VCaP (cell line): ENCODE results near the gene TRAPPC6A.
A peak's percentile ranks its signal among the peaks of the same experiment; 100 is the strongest.

ENCODE experiments used
- H3K27ac ChIP-seq: fragments of 450-650 bp; 2 replicates; pipeline ENCODE4 v1.5.1; 2017
- TF ChIP-seq, protein P1 (sequence below): fragments of 450-650 bp; conservative IDR thresholded peaks from 2 replicates; pipeline ENCODE4 v1.5.1; 2017; ENCODE audit warnings: mild to moderate bottlenecking, moderate library complexity

The TRAPPC6A gene

DNA sequence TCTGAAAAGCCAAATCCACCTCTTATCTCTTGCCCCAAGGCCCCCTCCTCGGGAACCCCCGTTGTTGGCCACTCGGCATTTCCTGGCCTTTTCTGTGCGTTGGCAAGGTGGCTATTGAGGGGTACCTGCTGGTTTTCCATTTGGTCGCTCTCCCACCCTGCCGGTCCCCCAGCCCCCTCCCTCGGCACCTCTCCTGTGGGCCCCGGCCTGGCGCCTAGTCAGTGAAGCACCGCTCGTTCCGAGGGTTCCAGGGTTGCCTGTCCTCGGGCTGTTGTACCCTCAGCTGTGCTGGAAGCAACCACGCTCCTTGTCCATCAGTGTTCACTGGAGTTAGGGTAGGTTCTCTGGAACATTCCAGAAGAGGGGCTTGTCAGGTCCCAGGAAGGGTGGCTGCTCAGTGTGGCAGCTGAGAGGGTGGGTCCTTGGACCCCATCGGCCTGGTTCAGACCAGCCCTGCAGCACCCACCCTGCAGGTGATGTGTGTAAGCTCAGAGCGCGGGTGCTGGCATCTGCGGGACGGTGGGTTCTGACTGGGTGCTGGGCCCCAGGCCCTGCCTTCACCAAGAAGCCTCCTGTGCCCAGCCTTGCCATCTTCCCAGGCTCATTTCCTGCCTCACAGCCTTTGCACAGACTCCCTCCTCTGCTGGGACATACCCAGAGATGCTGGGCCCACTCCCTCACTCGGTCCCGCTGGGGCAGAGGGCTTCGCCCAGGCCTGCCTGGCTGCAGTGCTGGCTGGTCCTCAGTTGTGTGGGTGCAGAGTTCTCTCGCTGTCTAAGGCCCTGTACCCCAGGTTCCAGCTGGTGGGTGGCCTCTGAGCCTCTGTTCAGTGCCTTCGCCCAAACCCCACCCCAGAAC, 38.5 kb downstream of the TRAPPC6A start:
- no peak overlapping the region for H3K27ac ChIP-seq
- TF ChIP-seq, protein P1, sequence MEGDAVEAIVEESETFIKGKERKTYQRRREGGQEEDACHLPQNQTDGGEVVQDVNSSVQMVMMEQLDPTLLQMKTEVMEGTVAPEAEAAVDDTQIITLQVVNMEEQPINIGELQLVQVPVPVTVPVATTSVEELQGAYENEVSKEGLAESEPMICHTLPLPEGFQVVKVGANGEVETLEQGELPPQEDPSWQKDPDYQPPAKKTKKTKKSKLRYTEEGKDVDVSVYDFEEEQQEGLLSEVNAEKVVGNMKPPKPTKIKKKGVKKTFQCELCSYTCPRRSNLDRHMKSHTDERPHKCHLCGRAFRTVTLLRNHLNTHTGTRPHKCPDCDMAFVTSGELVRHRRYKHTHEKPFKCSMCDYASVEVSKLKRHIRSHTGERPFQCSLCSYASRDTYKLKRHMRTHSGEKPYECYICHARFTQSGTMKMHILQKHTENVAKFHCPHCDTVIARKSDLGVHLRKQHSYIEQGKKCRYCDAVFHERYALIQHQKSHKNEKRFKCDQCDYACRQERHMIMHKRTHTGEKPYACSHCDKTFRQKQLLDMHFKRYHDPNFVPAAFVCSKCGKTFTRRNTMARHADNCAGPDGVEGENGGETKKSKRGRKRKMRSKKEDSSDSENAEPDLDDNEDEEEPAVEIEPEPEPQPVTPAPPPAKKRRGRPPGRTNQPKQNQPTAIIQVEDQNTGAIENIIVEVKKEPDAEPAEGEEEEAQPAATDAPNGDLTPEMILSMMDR, result no peak

DNA sequence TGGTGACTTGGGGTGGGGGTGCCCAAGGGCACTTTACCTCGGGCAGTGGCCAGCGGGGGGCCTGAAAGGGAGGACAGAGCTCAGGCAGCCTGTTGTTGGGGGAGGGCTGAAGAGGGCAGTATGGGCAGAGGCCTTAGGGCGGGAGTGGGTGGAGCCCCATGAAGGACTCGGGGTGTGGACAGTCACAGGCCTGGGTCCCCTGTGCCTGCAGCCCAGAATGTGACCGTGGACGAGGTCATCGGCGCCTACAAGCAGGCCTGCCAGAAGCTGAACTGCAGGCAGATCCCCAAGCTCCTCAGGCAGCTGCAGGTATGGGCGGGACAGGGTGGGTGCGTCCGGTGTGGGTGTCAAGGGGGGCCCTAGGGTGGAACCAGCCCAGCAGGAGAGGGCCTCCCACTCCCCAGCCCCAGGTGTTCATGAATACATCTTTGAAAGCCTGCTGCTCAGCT, 39.7 kb downstream of the TRAPPC6A start:
- TF ChIP-seq, protein P1, result no peak
- no peak overlapping the region for H3K27ac ChIP-seq

DNA sequence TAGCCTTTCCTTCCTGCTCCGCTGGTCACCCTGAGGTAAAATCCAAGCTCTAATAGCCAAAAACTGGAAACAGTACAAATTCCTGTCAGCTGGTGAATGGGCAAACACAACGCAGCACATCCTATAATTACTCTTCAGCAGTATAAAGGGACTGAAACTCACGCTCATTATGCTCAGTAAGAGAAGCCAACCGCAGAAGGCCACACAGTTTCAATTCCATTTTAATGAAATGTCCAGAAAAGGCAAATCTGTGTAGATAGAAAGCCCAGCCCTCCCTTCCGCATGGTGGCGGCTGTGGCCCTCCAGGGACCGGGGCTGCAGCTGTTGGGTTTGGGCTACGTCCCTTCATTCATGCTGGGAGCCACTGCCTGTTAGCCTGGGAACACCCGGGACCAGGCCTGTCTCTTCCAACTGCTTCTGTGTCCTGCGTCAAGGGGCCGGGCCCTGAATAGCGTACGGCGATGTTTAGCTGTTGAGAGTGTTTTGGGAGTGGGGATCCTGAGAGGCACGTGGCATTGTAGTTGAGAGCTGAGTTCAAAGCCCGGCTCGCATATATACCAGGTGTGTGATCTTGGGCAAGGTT, 40.8 kb downstream of the TRAPPC6A start:
- peak overlapping the region; percentile 15; the same call in 1 of the 2 replicates for H3K27ac ChIP-seq
- TF ChIP-seq, protein P1, result no peak

DNA sequence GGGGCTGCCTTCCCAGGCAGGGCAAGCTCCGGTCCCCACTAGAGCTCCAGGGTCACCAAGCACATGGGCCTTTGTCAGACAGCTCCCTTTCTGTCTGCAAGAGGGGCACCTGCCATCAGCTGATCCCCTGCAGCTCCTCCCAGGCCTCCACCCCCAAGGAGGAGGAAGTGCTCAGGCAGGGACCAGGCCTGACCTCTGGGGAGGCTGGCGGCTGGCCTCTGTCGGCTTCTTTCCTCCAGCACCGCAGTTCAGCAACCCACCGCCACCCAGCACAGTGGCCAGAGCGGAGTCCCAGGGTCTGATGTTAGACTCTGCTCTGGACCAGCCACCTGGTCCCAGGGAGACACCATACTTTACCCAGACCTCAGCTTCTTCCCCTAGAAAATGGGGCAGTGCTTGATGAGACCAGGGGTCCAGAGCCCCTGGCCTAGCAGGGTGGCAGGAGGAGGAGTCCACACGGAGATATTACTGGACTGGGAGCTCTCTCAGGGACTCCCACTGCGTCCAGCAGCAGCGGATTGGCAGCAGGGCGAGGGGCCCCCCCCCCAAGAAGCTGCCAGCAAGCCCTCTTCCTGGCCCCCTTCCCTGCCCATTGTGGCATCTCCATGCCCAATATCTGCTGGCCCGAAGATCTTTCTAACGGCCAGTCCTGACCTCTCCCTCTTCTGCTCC, 41.4 kb downstream of the TRAPPC6A start:
- TF ChIP-seq, protein P1, result no peak

DNA sequence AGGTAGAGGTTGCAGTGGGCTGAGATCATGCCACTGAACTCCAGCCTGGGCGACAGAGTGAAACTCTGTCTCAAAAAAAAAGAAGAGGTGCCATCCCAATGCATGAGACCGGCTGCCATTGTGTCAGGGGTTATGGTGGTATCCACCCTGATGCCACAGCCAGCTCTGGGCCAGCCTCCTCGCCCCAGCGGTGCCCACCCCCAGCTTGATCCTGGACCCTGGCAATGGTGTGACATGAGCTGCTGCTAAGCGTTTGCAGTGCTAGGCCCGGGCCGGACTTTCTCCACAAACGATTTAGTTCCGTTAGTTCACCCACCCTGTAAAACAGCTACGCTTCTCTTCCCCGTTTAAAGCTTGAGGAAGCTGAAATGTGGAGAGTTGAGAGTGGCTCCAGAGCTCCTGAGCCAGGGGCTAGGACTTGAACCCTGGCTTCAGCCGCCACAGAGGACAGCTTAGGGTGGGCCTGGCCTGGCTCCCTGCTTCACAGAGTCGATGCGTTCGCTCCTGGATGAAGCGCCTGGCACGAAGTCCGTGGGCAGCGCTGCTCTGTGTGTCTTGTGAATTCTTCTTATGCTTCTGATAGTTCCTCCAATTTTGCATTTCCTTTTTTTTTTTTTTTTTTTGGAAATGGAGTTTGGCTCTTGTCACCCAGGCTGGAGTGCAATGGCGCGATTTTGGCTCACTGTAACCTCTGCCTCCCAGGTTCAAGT, 42.7 kb downstream of the TRAPPC6A start:
- no peak overlapping the region for H3K27ac ChIP-seq
- TF ChIP-seq, protein P1, result no peak

More for the DNA sequence above, 41.4 kb downstream of the TRAPPC6A start:
- H3K27ac ChIP-seq, result peak overlapping the region; percentile 15; the same call in 1 of the 2 replicates

DNA sequence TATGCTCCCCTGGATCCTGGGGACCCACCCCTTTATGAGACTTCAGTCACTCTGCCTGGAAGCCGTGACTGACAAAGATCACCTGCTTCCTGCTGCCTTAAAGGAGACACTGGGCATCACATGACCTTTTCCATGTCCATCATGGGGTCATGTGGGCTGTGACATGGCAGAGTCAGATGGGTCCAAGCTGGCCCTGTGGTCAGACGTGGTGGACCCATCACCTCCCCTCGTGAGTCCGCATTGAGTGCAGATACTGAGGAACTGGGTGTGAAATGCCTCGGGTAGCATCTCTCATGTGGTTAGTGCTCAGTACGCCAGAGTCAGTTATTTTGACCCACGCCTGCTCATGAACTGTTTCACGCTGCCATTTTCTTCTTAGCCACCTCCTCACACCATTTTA, 44.4 kb downstream of the TRAPPC6A start:
- no peak overlapping the region for H3K27ac ChIP-seq

More for the DNA sequence above, 44.4 kb downstream of the TRAPPC6A start:
- TF ChIP-seq, protein P1, result no peak
